Lower lobe of right lung (tissue), 2 donors: Measurements from ENCODE around the gene VPS26C. TPM values are rescaled to one million over a fixed set of nuclear protein-coding genes. Genes with fewer than 3 reads are reported as not detected.
"Not testable (repeated sequence)": the region's sequence is repeated elsewhere in the genome, so short reads cannot be mapped to it uniquely, and the experiment has no call there.

Experiments
- ATAC-seq, 2 donors: fragments of 200-7000 bp; cut with Tn5 transposase; one replicate each; pipeline ENCODE4 v1.9.1; 2020 to 2022; ENCODE audit warnings: mild to moderate bottlenecking in 2 of 2, moderate library complexity in 2 of 2
- DNase-seq: peaks from one replicate; pipeline ENCODE4 v3.0.0-alpha.2; 2020
- H3K27ac ChIP-seq: fragments of 200-600 bp; one replicate; pipeline ENCODE4 v1.8.0; 2022
- H3K27me3 ChIP-seq: fragments of 200-600 bp; one replicate; pipeline ENCODE4 v1.8.0; 2022; ENCODE audit warnings: low read depth
- H3K36me3 ChIP-seq: fragments of 200-600 bp; one replicate; pipeline ENCODE4 v1.8.0; 2022; ENCODE audit warnings: mild to moderate bottlenecking
- H3K4me1 ChIP-seq: fragments of 200-600 bp; one replicate; pipeline ENCODE4 v1.8.0; 2022
- H3K4me3 ChIP-seq: fragments of 200-600 bp; one replicate; pipeline ENCODE4 v1.8.0; 2022; ENCODE audit warnings: mild to moderate bottlenecking
- H3K9me3 ChIP-seq: fragments of 200-600 bp; one replicate; pipeline ENCODE4 v1.8.0; 2022
- CTCF ChIP-seq: fragments of 200-600 bp; IDR thresholded peaks from one replicate; pipeline ENCODE4 v1.8.0; 2022; ENCODE audit warnings: antibody characterized with exemption, mild to moderate bottlenecking
- intact Hi-C: fragments of 100-400 bp; cut with DNase I; formaldehyde crosslinking; loops from one replicate; pipeline ENCODE4 v1.11.0; 2022
- total RNA-seq: library from RNA; stranded (reverse); fragmentation: NEBNext Ultra II Directional; extraction: Animal tissue kit (Norgen Biotek cat#: 25700); gene quantifications from one replicate; pipeline ENCODE4 v1.2.1, GENCODE V29; 2021
- donor health status: DM: no; HTN: yes; CAD: no; lungs with severe emphysema.

VPS26C gene
- total RNA-seq, 1 donor from 2014 or later, result 62.2 TPM

DNA sequence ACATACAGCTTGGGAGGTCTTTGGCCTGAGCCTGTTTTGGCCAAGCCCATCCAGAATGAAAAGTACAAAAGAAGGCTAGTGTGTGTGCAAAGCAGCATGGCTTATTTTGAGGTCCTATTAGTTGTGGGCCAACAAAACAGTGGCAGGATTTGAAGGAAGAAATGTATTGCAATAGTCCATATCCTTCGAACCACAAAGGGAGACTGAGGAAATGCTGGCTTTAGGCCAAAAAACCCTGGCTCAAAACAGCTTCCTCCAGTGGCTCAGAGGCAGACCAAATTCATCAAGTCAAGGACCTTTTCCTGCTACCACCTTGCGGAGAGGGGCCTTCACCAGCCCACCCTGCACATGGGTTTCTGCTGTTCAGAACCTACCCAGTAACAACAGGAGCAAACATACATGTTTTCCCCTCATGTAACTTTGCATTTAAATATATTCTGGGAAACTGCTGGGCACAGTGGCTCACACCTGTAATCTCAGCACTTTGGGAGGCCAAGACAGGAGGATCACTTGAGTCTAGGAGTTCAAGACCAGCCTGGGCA, 43.3 kb downstream of the VPS26C start:
- H3K27ac ChIP-seq, result no peak overlapping the region
- H3K4me1 ChIP-seq, result peaks cover 14% of the 10 kb centered on the region
- DNase-seq (no peak), ATAC-seq (no peak)
- no peaks in the 10 kb centered on the region for H3K27me3 ChIP-seq
- H3K9me3 ChIP-seq, result no peaks in the 10 kb centered on the region
- TF ChIP-seq CTCF, result no peak
- H3K4me3 ChIP-seq, result no peak overlapping the region
- intact Hi-C loops, result no loop called here
- H3K36me3 ChIP-seq, result peaks cover 55% of the 10 kb centered on the region

DNA sequence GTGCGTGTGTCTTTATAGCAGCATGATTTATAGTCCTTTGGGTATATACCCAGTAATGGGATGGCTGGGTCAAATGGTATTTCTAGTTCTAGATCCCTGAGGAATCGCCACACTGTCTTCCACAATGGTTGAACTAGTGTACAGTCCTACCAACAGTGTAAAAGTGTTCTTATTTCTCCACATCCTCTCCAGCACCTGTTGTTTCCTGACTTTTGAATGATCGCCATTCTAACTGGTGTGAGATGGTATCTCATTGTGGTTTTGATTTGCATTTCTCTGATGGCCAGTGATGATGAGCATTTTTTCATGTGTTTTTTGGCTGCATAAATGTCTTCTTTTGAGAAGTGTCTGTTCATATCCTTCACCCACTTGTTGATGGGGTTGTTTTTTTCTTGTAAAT, 44.9 kb downstream of the VPS26C start:
- intact Hi-C loops, H3K27me3 ChIP-seq, DNase-seq, H3K27ac ChIP-seq, H3K4me3 ChIP-seq, H3K9me3 ChIP-seq, ATAC-seq: not testable (repeated sequence)
- Histone ChIP-seq H3K36me3 (peaks cover 39% of the 10 kb centered on the region), H3K4me1 (peaks cover 14% of the 10 kb centered on the region)

DNA sequence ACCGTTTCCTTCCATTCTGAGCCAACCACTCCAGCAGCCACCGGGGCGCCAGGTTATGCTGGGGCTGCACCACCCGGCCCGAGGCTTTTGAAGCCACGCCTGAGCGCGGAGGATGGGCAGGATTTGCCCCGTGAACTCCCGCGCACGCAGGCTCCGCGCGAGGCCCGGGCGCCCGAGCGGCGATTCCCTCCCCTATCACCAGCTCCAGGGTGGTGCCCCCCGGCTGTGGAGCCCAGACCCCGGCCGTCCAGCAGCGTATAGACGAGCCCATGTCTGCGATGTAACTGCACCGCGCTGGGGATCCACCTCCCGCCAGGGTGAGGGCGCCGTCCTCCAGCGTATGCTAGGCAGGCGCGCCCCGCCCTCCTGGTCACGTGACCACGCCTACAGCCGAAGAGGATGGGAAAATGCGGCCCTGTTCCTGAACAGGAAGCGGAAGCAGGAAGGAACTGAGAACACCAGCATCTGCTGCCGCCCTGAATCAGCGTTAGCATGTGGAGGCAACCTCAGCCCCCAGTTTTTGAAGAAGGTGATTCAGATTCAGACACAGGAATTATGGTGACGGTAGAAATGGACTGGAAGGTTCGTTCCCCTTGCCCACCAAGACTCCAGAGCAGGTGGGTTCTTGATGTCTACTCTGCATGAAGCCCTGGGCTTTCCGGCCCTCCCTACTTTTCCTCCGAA, 46.0 kb downstream of the VPS26C start:
- Histone ChIP-seq H3K9me3 (no peaks in the 10 kb centered on the region), H3K27me3 (no peaks in the 10 kb centered on the region), H3K27ac (peak overlapping the region; percentile 86), H3K4me3 (peak overlapping the region; percentile 87), H3K4me1 (peaks cover 14% of the 10 kb centered on the region), H3K36me3 (peaks cover 28% of the 10 kb centered on the region)
- intact Hi-C loops, result no loop called here
- ATAC-seq (peak; percentile 97 to 99), DNase-seq (peak; percentile 99)
- peak; percentile 28 for TF ChIP-seq CTCF

DNA sequence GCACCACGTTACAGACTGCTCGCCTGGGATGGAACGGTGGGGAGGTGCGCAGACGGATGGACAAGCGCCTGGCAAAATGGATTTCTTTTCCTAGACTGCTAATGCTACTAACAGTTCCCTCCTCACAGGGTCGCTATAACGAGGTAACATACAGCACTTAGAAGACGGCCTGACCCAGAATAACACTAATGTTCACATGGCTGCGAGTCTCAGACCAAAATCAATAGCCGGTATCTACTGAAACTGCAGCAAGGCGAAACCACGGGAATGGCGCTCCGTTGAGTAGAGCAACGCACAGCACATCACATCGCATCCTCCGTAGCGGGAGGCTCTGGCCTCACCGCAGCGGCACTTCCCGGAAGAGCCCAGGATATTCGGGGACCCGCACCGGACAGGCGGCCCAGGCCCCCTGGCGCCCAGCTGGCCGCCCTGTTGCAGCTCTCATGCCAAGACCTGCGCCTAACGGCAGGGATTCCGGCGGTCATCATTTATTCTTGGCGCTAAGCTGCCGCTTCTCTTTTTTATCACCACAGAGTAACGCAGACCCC, 46.6 kb downstream of the VPS26C start:
- Histone ChIP-seq H3K4me3 (peak overlapping the region; percentile 87), H3K4me1 (peaks cover 14% of the 10 kb centered on the region), H3K36me3 (peaks cover 21% of the 10 kb centered on the region), H3K27me3 (no peaks in the 10 kb centered on the region), H3K9me3 (no peaks in the 10 kb centered on the region), H3K27ac (peak overlapping the region; percentile 86)
- peak; percentile 9 for TF ChIP-seq CTCF
- no peak for DNase-seq
- ATAC-seq, result peak; percentile 67 to 68
- intact Hi-C loops, result no loop called here

DNA sequence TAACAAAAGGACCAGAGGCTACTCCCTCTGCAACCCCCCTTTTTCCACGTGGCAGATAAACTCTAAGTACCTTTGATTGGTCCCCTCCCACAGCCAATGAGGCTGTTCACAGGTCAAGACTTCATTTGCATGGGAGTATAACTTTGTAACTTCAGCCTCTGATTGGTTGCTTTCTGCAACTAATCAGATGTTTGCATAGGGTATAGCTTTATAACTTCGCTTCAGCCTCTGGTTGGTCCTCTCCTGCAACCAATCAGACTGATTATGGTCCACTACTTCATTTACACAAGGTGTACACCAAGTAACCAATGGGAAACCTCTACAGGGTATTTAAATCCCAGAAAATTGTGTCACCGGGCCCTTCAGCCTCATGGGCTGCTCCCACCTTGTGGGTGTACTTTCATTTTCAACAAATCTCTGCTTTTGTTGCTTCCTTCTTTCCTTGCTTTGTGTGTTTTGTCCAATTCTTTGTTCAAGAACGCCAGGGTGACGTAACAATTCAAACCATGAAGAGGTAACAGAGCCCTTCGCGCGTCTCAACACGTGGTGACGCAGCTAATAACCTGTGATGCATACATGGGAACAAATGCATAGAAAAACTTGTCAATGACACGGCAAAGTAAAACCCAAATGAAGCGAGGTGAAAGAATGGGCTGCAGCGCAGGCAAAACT, 47.2 kb downstream of the VPS26C start:
- peak overlapping the region; percentile 87 for H3K4me3 ChIP-seq
- H3K4me1 ChIP-seq, result peaks cover 14% of the 10 kb centered on the region
- intact Hi-C loops, result no loop called here
- no peak for ATAC-seq
- no peak for TF ChIP-seq CTCF
- H3K27me3 ChIP-seq, result no peaks in the 10 kb centered on the region
- H3K9me3 ChIP-seq, result no peaks in the 10 kb centered on the region
- no peak for DNase-seq
- H3K36me3 ChIP-seq, result peaks cover 15% of the 10 kb centered on the region
- peak overlapping the region; percentile 86 for H3K27ac ChIP-seq

DNA sequence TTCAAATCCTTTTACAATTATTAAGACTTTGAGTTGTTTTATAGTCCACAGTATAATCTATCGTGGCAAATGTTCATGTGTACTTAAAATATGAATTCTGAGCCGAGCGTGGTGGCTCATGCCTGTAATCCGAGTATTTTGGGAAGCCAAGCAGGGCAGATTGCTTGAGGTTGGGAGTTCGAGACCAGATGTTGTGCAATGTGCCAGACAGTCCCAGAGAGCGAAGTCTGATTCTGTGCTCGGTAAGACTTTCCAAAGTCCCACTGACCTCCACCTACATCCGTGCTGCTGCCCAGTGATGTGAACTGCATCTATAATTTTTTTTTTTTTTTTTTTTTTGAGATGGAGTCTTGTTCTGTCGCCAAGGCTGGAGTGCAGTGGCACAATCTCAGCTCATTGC, 52.2 kb downstream of the VPS26C start:
- peaks cover 4% of the 10 kb centered on the region for H3K4me1 ChIP-seq
- H3K4me3 ChIP-seq, result no peak overlapping the region
- no peaks in the 10 kb centered on the region for H3K36me3 ChIP-seq
- no peaks in the 10 kb centered on the region for H3K27me3 ChIP-seq
- intact Hi-C loops, result no loop called here
- H3K9me3 ChIP-seq, result no peaks in the 10 kb centered on the region
- no peak for TF ChIP-seq CTCF
- ATAC-seq, result no peak
- H3K27ac ChIP-seq, result no peak overlapping the region
- no peak for DNase-seq
